GM21526 (cell line): ENCODE measurements around the gene BTNL8.
"Not testable (repeated sequence)": the region's sequence is repeated elsewhere in the genome, so short reads cannot be mapped to it uniquely, and the experiment has no call there.

Experiments
- ATAC-seq: cut with Tn5 transposase; IDR thresholded peaks from one replicate; pipeline ENCODE4 v1.9.1; 2021; ENCODE audit warnings: moderate library complexity; ENCODE audit not compliant: unreplicated experiment, low FRiP score

Gene BTNL8

DNA sequence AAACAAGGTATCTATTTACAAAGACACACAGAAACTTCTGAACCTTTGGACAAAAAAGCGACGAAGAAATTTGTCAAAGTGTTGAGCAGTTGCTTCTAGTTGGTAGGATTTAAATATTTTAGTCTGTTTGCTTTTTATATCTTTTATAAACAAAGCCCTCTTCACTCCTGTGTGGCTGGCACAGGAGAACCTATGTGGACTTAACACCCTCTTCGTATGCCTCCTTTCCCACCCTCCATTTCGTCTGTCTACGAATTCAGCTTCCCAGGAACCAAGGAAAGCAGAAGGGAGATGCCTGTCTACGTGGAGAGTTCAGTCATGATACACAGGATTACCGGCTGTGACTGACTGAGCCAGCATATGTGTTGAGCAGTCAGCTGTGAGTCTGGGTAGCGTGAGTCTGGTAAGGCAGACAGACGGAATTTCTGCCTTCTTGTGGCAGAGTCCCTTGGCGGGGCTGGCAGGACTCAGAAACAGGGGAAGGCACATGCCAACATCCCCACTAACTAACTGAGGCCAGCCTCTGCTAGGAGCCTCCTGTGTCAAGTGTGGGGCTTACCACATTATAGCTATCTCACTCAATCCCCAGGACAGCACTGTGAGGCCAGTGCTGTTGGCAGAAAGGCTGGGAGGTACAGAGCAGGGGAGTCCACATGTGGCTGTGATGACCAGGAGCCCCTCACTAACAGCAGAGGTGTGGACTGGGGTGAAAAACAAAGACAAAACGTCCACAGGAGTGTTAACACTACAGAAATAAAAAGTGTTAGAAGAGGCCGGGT, 24.0 kb upstream of the BTNL8 start:
- ATAC-seq: no peak

DNA sequence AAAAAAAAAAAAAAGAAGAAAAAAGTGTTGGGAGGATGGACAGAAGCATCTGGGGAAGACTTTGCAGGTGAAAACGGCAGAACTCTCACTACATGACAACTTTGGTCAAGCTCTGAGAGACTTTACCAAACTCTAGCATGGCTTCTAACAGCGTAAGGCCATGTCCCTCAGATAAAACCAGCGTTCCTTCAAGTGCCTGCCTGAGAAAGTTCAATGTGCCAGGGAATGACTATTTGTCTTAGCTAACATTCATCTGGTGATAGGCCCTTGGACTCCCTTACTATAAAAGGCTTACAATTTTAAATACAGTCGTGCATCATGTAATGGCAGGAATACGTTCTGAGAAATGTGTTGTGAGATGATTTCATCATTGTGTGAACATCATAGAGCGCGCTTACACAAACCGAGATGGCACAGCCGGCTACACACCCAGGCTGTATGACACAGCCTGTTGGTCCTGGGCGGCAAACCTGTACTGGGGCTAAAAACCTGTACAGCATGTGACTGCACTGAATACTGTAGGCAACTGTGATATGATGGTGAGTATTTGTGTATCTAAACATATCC, 23.0 kb upstream of the BTNL8 start:
- no peak for ATAC-seq

DNA sequence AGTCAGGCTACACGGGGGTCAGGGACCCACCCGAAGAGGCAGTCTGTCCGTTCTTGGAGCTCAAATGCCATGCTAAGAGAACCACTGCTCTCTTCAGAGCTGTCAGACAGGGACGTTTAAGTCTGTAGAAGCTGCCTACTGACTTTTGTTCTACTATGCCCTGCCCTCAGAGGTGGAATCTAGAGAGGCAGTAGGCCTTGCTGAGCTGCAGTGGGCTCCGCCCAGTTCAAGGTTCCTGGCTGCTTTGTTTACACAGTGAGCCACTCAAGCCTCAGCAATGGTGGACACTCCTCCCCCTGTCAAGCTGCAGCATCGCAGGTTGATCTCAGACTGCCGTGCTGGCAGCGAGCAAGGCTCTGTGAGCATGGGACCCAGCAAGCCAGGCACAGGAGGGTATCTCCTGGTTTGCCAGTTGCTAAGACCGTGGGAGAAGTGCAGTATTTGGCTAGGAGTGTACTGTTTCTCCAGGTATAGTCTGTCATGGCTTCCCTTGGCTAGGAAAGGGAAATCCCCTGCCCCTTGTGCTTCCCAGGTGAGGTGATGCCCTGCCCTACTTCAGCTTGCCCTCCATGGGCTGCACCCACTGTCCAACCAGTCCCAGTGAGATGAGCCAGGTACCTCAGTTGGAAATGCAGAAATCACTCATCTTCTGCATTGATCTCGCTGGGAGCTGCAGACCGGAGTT, 13.0 kb upstream of the BTNL8 start:
- ATAC-seq: not testable (repeated sequence)

DNA sequence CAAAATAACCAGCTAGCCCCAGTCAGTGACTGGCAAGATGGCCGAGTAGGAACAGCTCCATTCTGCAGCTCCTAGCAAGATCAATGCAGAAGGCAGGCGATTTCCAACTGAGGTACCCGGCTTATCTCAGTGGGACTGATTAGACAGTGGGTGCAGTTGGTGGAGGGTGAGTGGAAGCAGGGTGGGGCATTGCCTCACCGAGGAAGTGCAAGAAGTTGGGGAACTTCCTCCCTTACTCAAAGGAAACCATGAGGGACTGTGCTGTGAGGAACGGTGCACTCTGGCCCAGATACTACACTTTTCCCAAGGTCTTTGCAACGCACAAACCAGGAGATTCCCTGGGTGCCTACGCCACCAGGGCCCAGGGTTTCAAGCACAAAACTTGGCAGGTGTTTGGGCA, 9.6 kb upstream of the BTNL8 start:
- ATAC-seq: no peak

DNA sequence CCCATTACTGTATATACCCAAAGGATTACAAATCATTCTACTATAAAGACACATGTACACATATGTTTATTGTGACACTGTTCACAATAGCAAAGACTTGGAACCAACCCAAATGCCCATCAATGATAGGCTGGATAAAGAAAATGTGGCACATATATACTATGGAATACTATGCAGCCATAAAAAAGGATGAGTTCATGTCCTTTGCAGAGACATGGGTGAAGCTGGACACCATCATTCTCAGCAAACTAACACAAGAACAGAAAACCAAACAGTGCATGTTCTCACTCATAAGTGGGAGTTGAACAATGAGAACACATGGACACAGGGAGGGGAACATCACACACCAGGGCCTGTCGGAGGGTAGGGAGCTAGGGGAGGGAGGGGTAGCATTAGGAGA, 3.6 kb upstream of the BTNL8 start:
- not testable (repeated sequence) for ATAC-seq

DNA sequence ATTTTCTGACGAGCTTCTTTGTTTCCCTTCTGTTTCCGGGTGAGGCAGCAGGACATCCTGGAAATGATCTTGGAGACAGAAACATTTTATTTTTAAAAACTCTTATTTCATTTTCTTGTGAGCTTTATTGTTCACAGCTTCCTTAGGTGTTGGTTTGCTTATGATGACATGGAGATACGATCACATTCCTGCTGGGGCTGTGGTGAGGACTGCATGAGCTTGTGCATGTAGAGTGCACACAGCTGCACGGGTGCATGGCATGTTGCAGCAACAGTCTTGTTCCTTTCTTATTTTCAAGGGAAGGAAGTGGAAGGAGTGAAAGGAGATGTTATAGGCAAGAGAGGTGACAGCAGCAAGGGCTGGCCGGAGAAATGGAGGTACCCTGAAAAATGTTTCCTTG, 1.2 kb downstream of the BTNL8 start:
- no peak for ATAC-seq

DNA sequence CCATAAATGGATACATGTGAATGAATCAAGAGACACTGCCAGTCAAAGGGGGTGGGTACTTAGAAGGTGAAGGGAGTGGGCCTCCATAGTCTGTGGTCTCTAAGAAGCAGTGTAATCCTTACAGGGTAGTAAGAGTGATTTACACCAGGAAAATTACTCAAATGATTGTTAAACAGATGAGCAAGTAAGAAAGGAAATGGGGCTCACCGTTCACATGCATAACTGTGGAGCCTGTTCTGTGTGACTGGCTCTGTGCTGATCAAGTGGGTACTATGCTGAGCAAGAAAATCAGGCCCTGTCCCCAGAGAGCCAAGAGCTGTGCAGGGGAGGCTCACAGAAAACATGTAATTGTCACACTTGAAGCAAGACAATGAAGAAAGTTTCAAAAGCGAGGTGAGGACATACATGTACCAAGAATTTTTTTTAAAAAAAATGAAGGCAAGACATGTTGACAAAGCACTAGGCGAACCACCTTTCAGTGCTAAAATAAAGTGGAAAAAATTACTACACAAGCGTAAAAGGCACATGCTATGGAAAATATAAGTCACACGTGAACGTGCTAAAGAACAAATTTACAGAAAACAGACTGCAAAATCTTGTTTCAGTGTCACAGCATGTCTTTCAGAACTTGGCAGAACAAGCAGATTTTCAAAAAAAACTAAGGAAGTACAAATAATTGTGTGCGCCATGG, 2.5 kb downstream of the BTNL8 start:
- no peak for ATAC-seq

DNA sequence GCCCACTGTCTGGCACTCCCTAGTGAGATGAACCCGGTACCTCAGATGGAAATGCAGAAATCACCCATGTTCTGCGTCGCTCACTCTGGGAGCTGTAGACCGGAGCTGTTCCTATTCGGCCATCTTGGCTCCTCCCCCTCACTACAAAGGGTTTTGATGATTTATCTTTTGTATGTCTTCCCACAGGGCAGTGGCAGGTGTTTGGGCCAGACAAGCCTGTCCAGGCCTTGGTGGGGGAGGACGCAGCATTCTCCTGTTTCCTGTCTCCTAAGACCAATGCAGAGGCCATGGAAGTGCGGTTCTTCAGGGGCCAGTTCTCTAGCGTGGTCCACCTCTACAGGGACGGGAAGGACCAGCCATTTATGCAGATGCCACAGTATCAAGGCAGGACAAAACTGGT, 9.4 kb downstream of the BTNL8 start:
- ATAC-seq: no peak

DNA sequence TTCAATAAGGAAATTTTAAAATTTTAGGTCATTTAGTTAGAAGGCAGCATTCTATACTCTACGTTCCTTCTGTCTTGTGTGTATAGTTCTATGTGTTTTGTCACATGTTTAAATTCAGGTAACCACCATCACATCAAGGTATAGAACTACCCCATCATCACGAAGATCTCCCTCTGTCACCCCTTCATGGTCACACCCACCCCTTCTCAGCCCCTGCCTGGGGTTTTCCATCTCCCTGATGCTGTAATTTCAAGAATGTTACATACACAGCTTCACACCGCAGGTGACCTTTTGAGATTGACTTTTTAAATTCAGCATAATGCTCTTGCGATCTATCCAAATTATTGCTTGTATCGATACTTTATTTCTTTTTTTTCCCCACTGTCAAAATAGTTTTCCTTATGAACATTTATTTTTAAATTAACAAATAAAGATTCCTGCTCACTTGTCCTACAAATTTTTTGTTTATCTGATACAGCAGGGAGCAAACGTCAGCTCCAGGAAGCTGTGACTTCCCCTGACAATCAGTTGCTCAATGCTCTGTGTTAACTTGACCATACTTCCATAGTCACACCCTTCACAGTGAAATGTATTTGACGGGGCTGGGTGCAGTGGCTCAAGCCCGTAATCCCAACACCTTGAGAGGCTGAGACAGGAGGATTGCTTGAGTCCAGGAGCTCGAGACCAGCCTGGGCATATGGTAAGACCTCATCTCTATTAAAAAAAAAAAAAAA, 10.2 kb downstream of the BTNL8 start:
- no peak for ATAC-seq

DNA sequence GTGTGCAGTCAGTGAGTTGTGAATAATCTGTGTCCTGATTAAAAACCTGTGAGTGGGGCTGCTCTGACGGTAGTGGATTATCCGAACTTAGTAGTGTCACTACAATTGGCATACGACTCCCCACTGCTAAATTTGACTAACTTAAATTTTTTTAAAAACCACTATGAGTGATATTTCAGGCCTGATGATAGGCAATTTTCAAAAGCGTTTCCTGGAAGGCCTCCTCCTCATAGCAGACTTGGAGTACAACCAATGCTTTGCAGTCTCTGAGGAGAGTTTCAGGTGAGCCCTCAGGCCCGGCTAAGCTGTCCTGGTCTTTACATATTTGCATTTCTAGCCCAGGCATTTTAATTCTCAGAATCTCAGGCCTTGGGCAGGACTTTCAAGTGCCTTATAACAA, 10.8 kb downstream of the BTNL8 start:
- ATAC-seq: no peak

DNA sequence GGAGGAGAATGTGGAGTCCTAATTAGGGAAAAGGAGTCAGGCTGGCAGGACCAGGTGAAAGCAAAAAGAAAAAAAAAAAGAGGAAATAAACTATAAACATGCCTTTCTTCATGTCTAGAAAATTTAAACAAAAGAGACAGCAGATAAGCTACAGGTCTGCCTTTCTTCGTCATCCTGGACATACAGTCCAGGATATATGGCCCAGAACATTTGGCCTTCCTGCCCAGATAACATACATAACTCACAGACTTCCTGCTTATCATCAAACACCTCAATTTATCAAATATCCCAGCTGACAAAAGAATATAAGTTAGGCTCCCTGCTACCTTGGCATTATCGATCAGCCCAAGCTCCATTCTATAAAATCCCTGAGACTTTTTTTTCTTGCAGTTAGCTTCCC, 11.2 kb downstream of the BTNL8 start:
- ATAC-seq: no peak

DNA sequence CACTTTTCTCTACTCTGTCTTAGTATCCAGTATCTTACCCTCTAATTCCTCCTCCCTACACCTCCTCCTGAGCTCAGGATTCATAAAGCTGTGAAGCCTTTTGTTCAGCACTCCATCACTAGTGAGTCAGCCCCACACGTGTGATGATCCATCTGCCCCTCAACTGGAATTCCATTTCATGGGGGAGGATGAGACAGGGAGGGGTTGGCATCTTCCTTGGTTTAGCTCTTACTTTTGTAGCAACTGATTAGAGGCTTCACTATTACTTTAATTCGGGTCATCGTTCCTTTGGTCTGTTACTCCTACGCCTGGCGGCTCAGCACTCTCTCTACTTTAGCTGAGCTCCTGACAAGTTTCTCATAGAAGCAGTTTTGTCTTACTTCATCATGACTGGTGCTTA, 11.8 kb downstream of the BTNL8 start:
- no peak for ATAC-seq

DNA sequence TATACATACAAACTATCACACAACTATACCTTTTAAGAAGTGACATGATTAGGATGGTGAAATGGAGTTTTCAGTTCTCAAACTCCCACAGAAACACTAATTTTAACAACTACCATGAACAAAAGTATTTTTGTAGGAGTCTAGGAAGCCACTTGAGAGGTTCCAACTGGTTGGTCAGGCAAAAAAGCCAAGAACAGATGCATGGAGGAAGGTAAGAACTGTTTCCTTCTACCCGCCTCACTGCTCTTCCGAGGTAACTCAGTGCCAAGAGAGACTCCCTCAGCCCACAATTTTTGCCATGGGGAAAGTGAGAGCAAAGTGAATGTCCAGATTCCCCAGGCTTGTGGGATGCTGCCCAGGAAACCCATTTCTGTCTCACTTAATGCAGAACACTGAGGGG, 15.7 kb downstream of the BTNL8 start:
- ATAC-seq: no peak

DNA sequence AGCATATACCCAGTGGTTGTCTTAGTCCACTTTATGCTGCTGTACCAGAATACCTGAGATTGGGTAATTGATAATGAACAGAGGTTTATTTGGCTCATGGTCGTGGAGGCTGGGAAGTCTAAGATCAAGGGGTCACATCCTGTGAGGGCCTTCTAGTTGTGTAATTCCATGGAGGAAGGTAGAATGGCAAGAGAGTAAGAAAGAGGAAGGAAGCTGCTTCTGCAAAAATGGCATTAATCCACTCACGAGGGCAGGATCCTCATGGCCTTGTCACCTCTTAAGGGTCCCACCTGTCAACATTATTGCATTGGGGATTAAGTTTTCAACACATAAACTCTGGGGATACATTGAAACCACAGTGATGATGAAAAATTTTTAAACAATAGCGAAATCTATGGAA, 17.0 kb downstream of the BTNL8 start:
- no peak for ATAC-seq

DNA sequence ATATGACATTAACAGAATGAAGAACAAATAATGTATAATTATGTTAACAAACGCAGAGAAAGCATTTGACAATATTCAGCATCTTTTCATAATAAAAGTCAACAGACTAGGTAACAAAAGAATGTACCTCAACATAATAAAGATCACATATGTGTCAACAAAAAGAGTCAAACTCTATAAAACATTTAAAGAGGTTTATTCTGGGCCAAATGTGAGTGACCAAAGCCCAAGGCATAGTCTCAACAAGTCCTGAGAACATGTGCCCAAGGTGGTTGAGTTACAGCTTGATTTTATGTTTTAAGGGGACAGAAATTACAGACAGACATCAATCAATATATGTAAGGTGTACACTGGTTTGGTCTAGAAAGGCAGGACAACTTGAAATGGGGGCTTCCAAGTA, 19.4 kb downstream of the BTNL8 start:
- ATAC-seq: no peak

DNA sequence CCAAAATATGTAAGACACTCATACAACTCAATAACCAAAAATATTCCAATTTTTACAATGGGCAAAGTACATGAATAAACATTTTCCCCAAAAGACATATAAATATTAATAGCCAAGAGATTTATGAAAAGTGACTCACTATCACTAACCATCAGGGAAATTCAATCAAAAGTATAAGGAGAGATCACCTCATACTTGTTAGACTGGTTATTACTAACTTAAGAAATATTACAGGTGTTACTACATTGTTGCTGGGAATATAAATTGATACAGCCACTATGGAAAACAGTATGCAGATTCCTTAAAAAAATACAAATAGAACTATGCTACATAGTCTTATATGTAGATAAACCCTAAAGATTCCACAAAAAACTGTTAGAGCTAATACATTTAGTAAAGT, 21.8 kb downstream of the BTNL8 start:
- ATAC-seq: no peak

DNA sequence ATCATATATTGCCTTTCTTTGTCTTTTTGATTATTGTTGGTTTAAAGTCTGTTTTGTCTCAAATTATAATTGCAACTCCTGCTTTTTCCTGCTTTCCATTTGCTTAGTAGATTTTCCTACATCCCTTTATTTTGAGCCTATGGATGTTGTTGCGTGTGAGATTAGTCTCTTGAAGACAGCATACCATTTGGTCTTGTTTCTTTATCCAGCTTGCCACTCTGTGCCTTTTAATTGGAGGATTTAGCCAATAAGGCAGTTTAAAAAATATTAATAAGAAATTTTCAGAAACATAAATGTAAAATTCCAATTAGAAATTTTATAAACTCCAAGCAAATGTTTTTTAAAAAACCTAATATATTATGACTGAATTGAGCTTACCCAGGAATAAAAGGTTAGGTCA, 24.0 kb downstream of the BTNL8 start:
- no peak for ATAC-seq

DNA sequence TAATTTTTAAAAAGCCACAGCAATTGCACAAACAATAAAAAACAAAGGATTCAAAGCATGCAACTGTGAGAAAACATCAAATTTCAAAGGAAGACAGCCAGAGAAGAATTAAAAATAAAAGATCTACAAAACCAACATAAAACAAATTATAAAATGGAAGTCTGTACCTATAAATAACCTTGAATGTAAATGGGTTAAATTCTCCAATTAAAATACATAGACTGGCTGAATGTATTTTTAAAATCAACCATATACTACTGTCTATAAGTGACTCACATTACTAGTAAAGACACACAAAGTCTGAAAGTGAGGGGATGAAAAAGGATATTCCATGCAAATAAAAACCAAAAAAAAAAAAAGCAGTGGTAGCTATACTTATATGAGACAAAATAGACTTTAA, 33.7 kb downstream of the BTNL8 start:
- ATAC-seq: no peak

DNA sequence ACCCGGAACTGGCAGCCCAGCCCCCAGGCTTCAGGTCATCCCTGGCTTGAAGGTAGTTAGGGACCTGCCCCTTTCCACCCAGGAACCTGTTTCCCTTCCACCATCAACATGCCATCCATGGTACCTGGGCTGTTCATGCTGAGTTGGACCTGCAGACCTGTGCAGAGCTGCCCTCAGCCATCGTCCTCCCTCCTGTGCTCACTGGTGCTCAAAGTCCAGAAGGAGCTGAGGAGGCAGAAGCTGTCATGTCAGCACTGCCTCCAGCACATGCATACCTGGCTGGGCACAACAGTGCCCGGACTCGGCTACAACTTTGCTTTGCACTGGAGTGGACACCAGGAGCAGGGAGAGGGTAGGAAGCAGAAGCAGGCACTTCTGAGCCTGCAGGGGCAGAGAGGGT, 36.2 kb downstream of the BTNL8 start:
- no peak for ATAC-seq

DNA sequence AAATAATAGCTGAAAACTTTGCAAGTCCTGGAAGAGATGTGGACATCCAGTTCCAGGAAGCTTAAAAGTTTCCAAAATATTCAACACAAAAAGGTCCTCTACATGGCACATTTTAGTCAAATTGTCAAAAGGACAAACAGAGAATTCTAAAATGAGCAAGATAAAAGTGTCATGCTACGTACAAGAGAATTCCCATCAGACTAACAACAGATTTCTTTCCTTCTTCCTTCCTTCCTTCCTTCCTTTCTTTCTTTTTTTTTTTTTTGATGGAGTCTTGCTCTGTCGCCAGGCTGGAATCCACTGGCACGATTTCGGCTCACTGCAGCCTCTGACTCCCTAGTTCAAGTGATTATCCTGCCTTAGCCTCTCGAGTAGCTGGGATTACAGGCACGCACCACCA, 39.3 kb downstream of the BTNL8 start:
- ATAC-seq: no peak
